HG02870 (cell line): ENCODE measurements around the gene CAMK2G.
A peak's percentile ranks its signal among the peaks of the same experiment; 100 is the strongest.

ENCODE experiments used
- ATAC-seq: cut with Tn5 transposase; IDR thresholded peaks from one replicate; pipeline ENCODE4 v1.9.1; 2021; ENCODE audit warnings: mild to moderate bottlenecking, moderate library complexity; ENCODE audit not compliant: unreplicated experiment

CAMK2G gene

DNA sequence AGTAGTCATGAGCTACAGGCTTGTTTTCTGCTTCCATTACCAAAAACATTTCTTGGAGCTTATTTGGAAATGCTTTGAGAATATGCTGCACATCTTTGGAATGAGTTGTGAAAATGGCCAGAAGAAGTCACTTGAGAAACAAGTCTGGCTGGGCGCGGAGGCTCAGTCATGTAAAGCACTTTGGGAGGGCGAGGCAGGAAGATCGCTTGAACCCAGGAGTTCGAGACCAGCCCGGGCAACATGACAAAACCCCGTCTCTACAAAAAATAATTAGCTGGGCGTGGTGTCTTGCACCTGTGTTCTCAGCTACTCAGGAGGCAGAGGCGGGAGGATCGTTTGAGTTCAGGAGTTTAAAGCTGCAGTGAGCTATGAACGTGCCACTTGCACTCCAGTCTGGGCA is 93.4 kb downstream of the CAMK2G start:
- no peak for ATAC-seq

DNA sequence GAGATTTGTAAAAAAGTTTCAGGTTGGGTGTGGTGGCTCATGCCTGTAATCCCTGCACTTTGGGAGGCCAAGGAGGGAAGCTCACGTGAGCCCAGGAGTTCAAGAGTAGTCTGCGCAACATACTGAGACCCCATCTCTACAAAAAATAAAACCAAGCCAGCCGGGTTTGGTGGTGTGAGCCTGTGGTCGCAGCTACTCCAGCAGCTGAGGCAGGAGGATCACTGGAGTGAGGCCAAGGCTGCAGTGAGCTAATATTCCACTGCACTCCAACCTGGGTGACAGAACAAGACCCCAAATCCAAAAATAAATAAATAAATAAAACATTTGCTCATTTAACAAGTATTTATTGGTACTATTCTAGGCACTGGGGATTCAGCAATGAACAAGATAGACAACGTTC is 94.1 kb downstream of the CAMK2G start:
- ATAC-seq = no peak

DNA sequence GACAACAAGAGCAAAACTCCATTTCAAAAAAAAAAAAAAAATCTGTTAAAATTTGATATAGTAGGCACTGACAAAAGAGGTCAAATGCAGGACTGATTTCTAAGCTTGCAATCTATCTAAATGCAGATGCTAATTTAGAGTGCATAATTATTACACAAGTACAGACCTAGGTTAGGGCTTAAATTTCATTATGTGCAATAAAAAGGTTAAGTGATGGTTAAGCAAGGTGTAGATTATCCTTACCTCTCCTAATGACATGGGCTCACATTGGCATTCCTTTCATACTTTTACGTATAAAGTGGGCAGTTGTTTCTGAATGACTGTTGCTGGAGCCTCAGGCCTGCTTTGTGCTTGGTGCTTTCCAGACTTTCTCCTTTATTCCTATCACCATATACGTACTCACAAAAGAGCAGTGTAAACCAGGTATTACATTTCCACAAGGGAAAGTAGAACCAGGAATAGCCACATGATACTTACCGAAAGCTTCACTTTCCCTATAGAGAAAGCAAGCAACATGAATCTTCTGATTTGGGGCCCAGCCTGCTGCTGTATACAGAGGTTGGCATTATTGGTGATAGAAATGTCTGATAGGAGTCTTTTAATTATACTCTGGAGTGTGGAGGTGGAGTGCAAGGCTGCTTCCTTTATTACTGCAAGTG is 94.7 kb downstream of the CAMK2G start:
- no peak for ATAC-seq

DNA sequence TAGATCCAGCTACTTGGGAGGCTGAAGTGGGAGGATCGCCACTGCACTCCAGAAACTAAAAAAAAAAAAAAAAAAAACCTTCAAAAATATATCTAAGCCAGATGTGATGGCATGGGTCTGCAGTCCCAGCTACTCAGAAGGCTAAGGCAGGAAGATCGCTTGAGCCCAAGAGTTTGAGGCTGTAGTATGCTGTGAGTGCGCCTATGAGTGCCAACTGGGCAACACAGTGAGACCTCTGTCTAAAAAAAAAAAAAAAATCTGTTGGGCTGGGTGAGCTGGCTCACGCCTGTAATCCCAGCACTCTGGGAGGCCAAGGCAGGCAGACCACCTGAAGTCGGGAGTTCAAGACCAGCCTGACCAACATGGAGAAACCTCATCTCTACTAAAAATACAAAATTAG is 95.3 kb downstream of the CAMK2G start:
- ATAC-seq = no peak

DNA sequence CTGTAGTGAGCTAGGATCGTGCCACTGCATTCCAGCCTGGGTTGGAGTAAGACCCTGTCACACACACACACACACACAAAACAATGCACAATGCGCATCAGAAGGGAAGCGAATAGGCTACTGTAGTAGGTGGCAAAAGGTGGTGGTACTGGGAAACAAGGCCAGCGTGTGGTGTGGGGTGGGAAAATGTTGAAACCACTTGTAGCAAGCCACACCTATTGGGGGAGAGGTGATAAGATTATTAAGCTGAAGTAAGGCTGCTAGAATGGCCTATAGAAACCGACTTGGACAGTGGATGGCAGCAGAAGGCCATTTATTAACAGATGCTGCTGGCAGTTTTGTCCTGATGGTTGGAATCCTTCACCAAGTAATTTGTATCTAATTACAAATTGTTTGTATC is 99.7 kb downstream of the CAMK2G start:
- ATAC-seq = no peak

DNA sequence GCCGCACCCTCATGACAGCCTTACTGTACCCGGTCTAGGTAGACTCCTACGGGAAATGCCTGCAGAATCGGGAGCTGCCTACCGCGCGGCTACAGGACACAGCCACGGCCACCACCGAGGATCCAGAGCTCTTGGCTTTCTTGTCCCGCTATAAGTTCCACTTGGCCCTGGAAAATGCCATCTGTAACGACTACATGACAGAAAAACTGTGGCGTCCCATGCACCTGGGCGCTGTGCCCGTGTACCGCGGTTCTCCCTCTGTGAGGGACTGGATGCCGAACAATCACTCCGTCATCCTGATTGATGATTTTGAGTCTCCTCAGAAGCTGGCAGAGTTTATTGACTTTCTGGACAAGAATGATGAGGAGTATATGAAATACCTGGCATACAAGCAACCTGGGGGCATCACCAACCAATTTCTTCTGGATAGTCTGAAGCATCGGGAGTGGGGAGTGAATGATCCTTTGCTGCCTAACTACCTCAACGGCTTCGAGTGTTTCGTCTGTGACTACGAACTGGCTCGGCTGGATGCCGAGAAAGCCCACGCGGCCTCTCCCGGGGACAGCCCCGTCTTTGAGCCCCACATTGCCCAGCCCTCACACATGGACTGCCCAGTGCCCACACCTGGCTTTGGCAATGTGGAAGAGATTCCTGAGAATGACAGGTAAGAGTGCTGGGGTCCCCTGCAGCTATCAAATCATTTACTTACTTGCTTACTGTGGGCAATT is 101.0 kb downstream of the CAMK2G start:
- ATAC-seq = no peak

DNA sequence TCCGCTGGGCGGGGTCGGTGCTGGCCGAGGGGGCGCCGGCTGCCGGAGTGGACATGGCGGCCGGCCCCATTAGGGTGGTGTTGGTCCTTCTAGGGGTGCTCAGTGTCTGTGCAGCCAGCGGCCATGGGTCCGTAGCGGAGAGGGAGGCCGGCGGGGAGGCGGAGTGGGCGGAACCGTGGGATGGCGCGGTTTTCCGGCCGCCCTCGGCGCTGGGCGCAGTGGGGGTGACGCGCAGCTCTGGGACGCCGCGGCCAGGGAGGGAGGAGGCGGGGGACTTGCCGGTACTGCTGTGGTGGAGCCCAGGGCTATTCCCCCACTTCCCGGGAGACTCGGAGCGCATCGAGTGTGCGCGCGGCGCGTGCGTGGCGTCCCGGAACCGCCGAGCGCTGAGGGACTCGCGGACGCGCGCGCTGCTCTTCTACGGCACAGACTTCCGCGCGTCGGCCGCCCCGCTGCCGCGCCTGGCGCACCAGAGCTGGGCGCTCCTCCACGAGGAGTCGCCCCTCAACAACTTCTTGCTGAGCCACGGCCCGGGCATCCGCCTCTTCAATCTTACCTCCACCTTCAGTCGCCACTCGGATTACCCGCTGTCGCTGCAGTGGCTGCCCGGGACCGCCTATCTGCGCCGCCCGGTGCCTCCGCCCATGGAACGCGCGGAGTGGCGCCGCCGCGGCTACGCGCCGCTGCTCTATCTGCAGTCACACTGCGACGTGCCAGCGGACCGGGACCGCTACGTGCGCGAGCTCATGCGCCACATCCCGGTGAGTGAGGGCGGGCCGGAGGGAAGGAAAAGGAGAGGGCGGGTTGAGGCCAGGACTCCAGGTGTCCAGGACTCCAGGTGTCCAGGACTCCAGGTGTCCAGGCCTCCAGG is 101.8 kb downstream of the CAMK2G start:
- peak; percentile 49 for ATAC-seq

DNA sequence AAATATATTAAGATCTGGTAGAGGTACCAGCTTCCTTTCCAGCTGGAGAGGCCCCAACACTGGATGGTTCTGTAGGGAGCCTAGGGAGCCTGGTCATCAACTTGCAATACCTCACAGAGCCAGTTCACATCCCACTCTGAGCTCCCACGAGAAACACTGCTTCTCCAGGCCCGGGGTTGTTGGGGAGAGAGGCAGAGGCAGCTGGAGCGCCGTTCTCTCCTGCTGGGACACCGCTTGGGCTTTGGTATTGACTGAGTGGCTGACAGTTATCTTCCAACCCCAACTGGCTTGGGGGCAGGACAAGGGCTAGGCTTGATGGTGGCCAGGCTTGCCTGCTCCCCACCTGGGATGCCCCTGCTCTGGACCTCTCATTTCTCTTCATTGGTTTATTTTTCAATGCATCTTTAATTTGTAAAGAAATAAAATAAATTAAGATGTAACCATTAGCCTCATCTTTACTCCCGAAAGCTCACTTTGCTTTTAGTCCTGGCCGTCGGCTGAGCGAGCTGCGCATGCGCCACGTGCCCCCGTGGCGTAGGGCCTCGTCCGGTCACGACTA is 102.6 kb downstream of the CAMK2G start:
- ATAC-seq = peak; percentile 37

DNA sequence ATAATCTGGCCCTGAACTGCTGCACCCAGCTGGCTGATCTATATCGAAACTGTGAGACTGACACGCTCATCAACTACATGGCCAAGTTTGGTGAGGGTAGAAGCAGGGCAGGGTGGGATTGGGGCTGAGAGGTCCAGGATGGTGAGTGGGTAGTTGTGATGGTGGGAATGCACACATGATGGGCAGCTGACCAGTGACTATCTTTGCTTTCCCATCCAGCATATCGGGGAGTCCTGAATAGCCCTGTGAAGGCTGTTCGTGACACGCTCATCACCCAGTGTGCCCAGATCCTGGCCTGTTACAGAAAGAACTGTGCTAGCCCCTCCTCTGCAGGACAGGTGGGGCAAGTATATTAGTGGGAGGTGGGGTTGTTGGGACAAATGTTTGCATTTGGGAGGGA is 105.0 kb downstream of the CAMK2G start:
- no peak for ATAC-seq

DNA sequence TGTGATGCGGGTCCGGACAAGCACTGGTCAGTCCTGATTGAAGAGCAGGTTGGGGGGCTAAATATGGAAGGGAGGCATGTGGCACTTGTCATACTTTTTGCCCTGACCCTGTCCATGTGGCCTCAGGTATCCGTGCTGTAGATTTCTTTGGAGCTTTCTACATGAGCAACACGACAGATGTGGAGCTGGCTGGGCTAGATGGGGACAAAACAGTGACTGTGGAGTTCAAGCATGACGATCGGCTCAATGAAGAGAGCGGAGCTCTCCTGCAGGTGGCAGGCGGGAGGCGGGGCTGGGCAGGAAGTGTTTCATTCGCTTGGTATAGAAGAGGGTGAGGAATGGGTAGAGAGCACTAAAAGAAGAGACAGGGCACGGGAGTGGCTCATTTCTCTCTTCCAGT is 105.5 kb downstream of the CAMK2G start:
- ATAC-seq = no peak

DNA sequence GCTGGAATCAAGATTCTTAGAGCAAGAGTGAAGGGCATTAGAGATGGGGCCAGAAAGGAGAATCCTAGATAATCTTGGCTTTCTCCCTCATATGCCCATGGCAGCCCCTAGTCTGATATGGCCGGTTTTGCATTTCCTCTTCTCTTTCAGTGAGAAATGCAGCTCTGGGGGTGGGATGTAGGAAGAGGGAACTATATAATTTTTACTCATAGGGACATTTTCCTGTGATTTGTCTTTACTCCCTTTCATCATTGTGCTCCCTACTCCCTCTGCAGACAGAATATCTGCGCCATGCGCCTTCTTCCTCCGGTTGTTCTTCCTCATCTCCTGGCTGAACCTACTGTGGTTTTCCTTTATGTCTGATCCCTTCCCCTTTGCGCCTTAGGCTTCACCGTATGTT is 109.3 kb downstream of the CAMK2G start:
- ATAC-seq = no peak

DNA sequence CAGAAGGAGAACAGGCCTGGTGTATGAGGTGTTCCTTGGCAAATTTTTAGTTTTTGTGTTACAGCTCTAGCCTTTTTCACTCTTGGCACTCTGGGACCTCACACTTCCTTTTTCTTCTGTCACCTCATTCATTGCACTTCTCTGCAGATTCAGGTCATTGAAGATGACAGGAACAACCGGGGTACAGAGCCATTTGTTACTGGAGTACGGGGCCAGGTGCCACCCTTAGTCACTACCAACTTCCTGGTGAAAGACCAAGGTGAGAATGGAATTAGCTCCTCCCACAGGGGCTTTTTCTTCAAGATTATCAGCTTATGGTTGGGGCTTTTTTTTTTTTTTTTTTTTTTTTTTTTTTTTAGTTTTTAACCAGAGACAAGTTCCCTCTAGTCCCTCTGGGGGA is 111.0 kb downstream of the CAMK2G start:
- no peak for ATAC-seq

DNA sequence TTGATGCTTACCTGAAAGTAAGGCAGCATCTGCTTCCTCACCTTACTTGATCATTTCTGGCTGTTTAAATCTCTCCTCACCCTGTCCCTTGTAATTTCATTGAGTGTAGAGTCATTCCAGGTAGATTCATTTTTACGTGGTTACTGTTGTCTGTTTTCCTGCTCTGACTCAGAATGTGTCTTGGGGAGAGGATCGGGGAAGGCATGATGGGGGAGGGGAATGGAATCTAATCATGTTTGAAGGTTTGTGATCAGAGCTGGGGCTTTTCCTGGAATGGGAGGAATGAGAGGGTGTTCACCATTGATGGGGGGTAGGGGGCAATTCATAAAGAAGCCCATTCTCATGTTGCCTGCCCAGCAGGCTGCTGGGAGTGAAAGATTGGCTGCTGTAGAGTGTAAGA is 111.4 kb downstream of the CAMK2G start:
- peak; percentile 39 for ATAC-seq
